Duodenal mucosa (tissue), 2 donors: ENCODE data around the gene AQP9.
"Not testable (repeated sequence)": the region's sequence is repeated elsewhere in the genome, so short reads cannot be mapped to it uniquely, and the experiment has no call there.

Experiments used
- H3K27ac ChIP-seq: one replicate; pipeline ENCODE4 v1.7.0; 2013; ENCODE audit warnings: low read depth, low read length
- H3K27me3 ChIP-seq, 2 donors: one replicate each; pipeline ENCODE4 v1.7.0; 2013; ENCODE audit warnings: low read length in 2 of 2, control low read depth in 1 of 2; ENCODE audit not compliant: insufficient read depth in 2 of 2, control insufficient read depth in 1 of 2
- H3K36me3 ChIP-seq, 2 donors: one replicate each; pipeline ENCODE4 v1.7.0; 2013; ENCODE audit warnings: low read length in 2 of 2, control low read depth in 1 of 2; ENCODE audit not compliant: insufficient read depth in 2 of 2, control insufficient read depth in 1 of 2
- H3K4me1 ChIP-seq, 2 donors: one replicate each; pipeline ENCODE4 v1.7.0; 2013; ENCODE audit warnings: low read length in 2 of 2, control low read depth in 1 of 2; ENCODE audit not compliant: insufficient read depth in 2 of 2, control insufficient read depth in 1 of 2
- H3K4me3 ChIP-seq, 2 donors: one replicate each; pipeline ENCODE4 v1.7.0; 2013; ENCODE audit warnings: low read length in 2 of 2, low read depth in 1 of 2
- H3K9ac ChIP-seq, 2 donors: one replicate each; pipeline ENCODE4 v1.7.0; 2013; ENCODE audit warnings: low read length in 2 of 2, low read depth in 1 of 2
- H3K9me3 ChIP-seq, 2 donors: one replicate each; pipeline ENCODE4 v1.7.0; 2013; ENCODE audit warnings: low read length in 2 of 2, control low read depth in 1 of 2; ENCODE audit not compliant: control insufficient read depth in 1 of 2

The AQP9 gene

GRCh38 chr15:58174709-58175108 lies 36.5 kb downstream of the AQP9 start:
- Histone ChIP-seq H3K36me3 (no peaks in the 10 kb centered on the region), H3K27ac (no peak overlapping the region), H3K27me3 (peaks cover 0 to 4% of the 10 kb centered on the region in 2 donors), H3K4me1 (no peaks in the 10 kb centered on the region), H3K9me3 (no peaks in the 10 kb centered on the region), H3K4me3 (no peak overlapping the region), H3K9ac (no peak overlapping the region)

DNA sequence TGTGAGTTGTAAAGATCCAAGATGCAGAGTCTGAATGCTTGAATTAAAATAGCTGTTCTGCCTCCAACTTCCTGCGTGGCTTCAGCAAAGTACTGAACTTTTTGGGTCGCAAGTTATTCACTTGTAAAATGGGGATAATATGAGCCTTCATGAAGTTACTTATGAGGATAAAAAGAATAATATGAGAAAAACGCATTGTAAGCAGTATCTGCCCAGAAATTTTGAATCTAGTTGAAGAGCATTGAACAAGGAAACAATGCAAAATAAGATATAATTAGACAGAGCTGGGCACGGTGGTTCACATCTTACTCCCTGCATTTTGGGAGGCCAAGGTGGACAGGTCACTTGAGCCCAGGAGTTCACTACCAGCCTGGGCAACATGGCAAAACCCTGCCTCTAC lies 37.8 kb downstream of the AQP9 start:
- Histone ChIP-seq H3K9ac (no peak overlapping the region), H3K36me3 (no peaks in the 10 kb centered on the region), H3K4me1 (no peaks in the 10 kb centered on the region), H3K9me3 (no peaks in the 10 kb centered on the region), H3K27ac (no peak overlapping the region), H3K4me3 (no peak overlapping the region), H3K27me3 (peaks cover 4% of the 10 kb centered on the region in 2 donors)

DNA sequence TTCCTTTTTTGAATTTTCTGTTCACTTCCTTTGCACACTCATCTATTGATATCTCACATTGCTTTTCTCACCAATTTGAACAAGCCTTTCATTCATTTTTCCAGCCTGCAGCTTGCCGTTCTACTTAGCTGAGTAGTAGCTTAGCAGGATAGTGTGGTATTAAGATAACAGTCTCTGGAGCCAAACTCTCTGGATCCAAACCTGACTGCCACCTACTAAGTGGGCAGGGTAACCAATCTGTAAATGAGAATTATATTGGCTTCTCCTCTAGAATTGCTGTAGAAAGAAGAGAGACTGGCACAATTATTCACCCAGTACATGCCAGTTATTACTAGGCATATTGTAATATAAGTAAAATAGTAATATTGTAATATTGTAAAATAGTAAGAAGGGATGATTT lies 40.5 kb downstream of the AQP9 start:
- peaks cover 8 to 12% of the 10 kb centered on the region in 2 donors for H3K27me3 ChIP-seq
- no peaks in the 10 kb centered on the region for H3K9me3 ChIP-seq
- H3K27ac ChIP-seq = no peak overlapping the region
- no peaks in the 10 kb centered on the region for H3K4me1 ChIP-seq
- no peaks in the 10 kb centered on the region for H3K36me3 ChIP-seq
- H3K4me3 ChIP-seq = no peak overlapping the region
- H3K9ac ChIP-seq = no peak overlapping the region

DNA sequence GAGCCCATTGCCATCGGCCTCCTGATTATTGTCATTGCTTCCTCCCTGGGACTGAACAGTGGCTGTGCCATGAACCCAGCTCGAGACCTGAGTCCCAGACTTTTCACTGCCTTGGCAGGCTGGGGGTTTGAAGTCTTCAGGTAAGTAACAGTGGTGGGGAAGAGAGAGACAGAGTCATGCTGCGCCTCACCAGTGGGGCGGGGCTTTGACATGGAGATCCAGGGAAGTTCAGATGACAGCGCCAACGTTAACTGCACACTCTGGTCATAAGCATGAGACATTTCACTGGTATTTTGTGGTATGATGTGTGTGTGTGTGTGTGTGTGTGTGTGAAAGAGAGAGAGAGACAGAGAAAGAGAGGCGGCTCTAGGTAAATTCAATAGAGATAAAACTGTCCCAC lies 41.0 kb downstream of the AQP9 start:
- Histone ChIP-seq H3K9ac (no peak overlapping the region), H3K27me3 (peaks cover 8 to 12% of the 10 kb centered on the region in 2 donors), H3K36me3 (no peaks in the 10 kb centered on the region), H3K4me3 (no peak overlapping the region), H3K9me3 (no peaks in the 10 kb centered on the region), H3K4me1 (no peaks in the 10 kb centered on the region), H3K27ac (no peak overlapping the region)

GRCh38 chr15:58179741-58180381 lies 41.7 kb downstream of the AQP9 start:
- H3K36me3 ChIP-seq = no peaks in the 10 kb centered on the region
- H3K4me1 ChIP-seq = no peaks in the 10 kb centered on the region
- no peak overlapping the region for H3K4me3 ChIP-seq
- peaks cover 8 to 14% of the 10 kb centered on the region in 2 donors for H3K27me3 ChIP-seq
- no peak overlapping the region for H3K27ac ChIP-seq
- no peaks in the 10 kb centered on the region for H3K9me3 ChIP-seq
- H3K9ac ChIP-seq = no peak overlapping the region

GRCh38 chr15:58182460-58183163 lies 44.4 kb downstream of the AQP9 start:
- Histone ChIP-seq H3K27me3 (peaks cover 8 to 16% of the 10 kb centered on the region in 2 donors), H3K27ac (no peak overlapping the region), H3K4me1 (no peaks in the 10 kb centered on the region), H3K9me3 (no peaks in the 10 kb centered on the region), H3K9ac (no peak overlapping the region), H3K36me3 (no peaks in the 10 kb centered on the region), H3K4me3 (no peak overlapping the region)

GRCh38 chr15:58185439-58185838 lies 47.3 kb downstream of the AQP9 start:
- Histone ChIP-seq H3K27me3 (peaks cover 8 to 12% of the 10 kb centered on the region in 2 donors), H3K4me1 (no peaks in the 10 kb centered on the region), H3K4me3 (no peak overlapping the region), H3K36me3 (no peaks in the 10 kb centered on the region), H3K9me3 (no peaks in the 10 kb centered on the region), H3K27ac (no peak overlapping the region), H3K9ac (no peak overlapping the region)

- no peak overlapping the region for H3K4me3 ChIP-seq
- no peaks in the 10 kb centered on the region for H3K4me1 ChIP-seq
- H3K9me3 ChIP-seq = no peaks in the 10 kb centered on the region
- peaks cover 4% of the 10 kb centered on the region in 2 donors for H3K27me3 ChIP-seq
- no peak overlapping the region for H3K9ac ChIP-seq
- H3K36me3 ChIP-seq = no peaks in the 10 kb centered on the region
- H3K27ac ChIP-seq = no peak overlapping the region
Measured at GRCh38 chr15:58189148-58189811, 51.1 kb downstream of the AQP9 start.

- Histone ChIP-seq H3K27me3 (peaks cover 0 to 4% of the 10 kb centered on the region in 2 donors), H3K9me3 (no peaks in the 10 kb centered on the region), H3K9ac (no peak overlapping the region), H3K36me3 (no peaks in the 10 kb centered on the region), H3K4me3 (no peak overlapping the region), H3K4me1 (no peaks in the 10 kb centered on the region), H3K27ac (no peak overlapping the region)
Measured at GRCh38 chr15:58190419-58190818, 52.2 kb downstream of the AQP9 start.

DNA sequence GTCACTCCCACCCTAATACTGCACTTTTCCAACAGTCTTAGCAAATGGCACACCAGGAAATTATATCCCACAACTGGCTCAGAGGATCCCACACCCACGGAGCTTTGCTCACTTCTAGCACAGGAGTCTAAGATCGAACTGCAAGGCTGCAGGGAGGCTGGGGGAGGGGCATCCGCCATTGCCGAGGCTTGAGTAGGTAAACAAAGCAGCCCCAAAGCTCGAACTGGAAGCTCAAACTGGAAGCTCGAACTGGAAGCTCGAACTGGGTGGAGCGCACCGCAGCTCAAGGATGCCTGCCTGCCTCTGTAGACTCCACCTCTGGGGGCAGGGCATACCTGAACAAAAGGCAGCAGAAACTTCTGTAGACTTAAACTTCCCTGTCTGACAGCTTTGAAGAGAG lies 55.5 kb downstream of the AQP9 start:
- H3K36me3 ChIP-seq, H3K4me3 ChIP-seq, H3K27ac ChIP-seq, H3K27me3 ChIP-seq, H3K4me1 ChIP-seq, H3K9ac ChIP-seq, H3K9me3 ChIP-seq: not testable (repeated sequence)
